Measurements from ENCODE around the gene ZCCHC17.

- TF ChIP-seq POLR2A (IDR thresholded peaks at IDR 0.05; ENCODE audit: low read length) (no peak), GATA1 (IDR thresholded peaks at IDR 0.05; ENCODE audit: low read depth, low read length) (no peak)
These were observed 6.0 kb downstream of the ZCCHC17 start for GRCh38 chr1:31302709-31303441.

All from erythroblast (primary cell).